ENCODE data around the gene TMLHE.
"Not testable (repeated sequence)": the region's sequence is repeated elsewhere in the genome, so short reads cannot be mapped to it uniquely, and the experiment has no call there.

TMLHE gene

GRCh38 chrX:155637714-155638113 lies 25.0 kb upstream of the TMLHE start:
- Histone ChIP-seq H2BK5ac (ENCODE audit: low read length) (no peak overlapping the region), H3K79me2 (ENCODE audit: control insufficient read depth, insufficient read depth, low read length) (no peaks in the 10 kb centered on the region), H3K27ac (ENCODE audit: low read depth, low read length) (no peak overlapping the region), H3K56ac (ENCODE audit: low read length) (no peak overlapping the region), H4K5ac (ENCODE audit: low read length) (no peak overlapping the region), H2BK120ac (ENCODE audit: low read depth, low read length) (no peak overlapping the region), H3K4me1 (ENCODE audit: control insufficient read depth, low read depth, low read length) (no peaks in the 10 kb centered on the region), H3K36me3 (ENCODE audit: control insufficient read depth, insufficient read depth, low read length) (no peaks in the 10 kb centered on the region), H3K9ac (ENCODE audit: low read length) (no peak overlapping the region), H2AK5ac (ENCODE audit: low read length) (no peak overlapping the region), H3K27me3 (ENCODE audit: insufficient read depth, low read length, poor library complexity) (no peaks in the 10 kb centered on the region), H3K4me2 (ENCODE audit: low read length) (no peak overlapping the region), H3K4me3 (ENCODE audit: low read length) (no peak overlapping the region), H3K18ac (ENCODE audit: low read length) (no peak overlapping the region), H4K8ac (ENCODE audit: low read depth, low read length) (no peak overlapping the region), H3K4ac (ENCODE audit: low read depth, low read length) (no peak overlapping the region), H3K23ac (ENCODE audit: low read length) (no peak overlapping the region), H2BK15ac (replicated peaks; ENCODE audit: low read depth) (no peak overlapping the region), H3K79me1 (ENCODE audit: low read length) (no peaks in the 10 kb centered on the region)
- DNase-seq, result no peak

GRCh38 chrX:155635019-155635418 lies 22.3 kb upstream of the TMLHE start:
- not testable (repeated sequence) for H3K4me3 ChIP-seq (ENCODE audit: low read length); H3K9ac ChIP-seq (ENCODE audit: low read length); H3K4ac ChIP-seq (ENCODE audit: low read depth, low read length); H3K36me3 ChIP-seq (ENCODE audit: control insufficient read depth, insufficient read depth, low read length); DNase-seq; H4K8ac ChIP-seq (ENCODE audit: low read depth, low read length); H3K4me1 ChIP-seq (ENCODE audit: control insufficient read depth, low read depth, low read length); H3K56ac ChIP-seq (ENCODE audit: low read length); H2BK15ac ChIP-seq (replicated peaks; ENCODE audit: low read depth); H2BK5ac ChIP-seq (ENCODE audit: low read length); H3K27me3 ChIP-seq (ENCODE audit: insufficient read depth, low read length, poor library complexity); H3K18ac ChIP-seq (ENCODE audit: low read length); H3K4me2 ChIP-seq (ENCODE audit: low read length); H2AK5ac ChIP-seq (ENCODE audit: low read length); H4K5ac ChIP-seq (ENCODE audit: low read length); H3K23ac ChIP-seq (ENCODE audit: low read length); H2BK120ac ChIP-seq (ENCODE audit: low read depth, low read length); H3K79me1 ChIP-seq (ENCODE audit: low read length); H3K79me2 ChIP-seq (ENCODE audit: control insufficient read depth, insufficient read depth, low read length); H3K27ac ChIP-seq (ENCODE audit: low read depth, low read length)
- WGBS (ENCODE audit: extremely low coverage, insufficient coverage, low lambda C conversion rate), result no CpG with 5 or more reads among the region's 1 CpG

- Histone ChIP-seq H3K9ac (ENCODE audit: low read length) (no peak overlapping the region), H3K18ac (ENCODE audit: low read length) (no peak overlapping the region), H3K56ac (ENCODE audit: low read length) (no peak overlapping the region), H3K23ac (ENCODE audit: low read length) (no peak overlapping the region), H4K8ac (ENCODE audit: low read depth, low read length) (no peak overlapping the region), H3K79me1 (ENCODE audit: low read length) (no peaks in the 10 kb centered on the region), H2AK5ac (ENCODE audit: low read length) (no peak overlapping the region), H2BK15ac (replicated peaks; ENCODE audit: low read depth) (no peak overlapping the region), H2BK120ac (ENCODE audit: low read depth, low read length) (no peak overlapping the region), H2BK5ac (ENCODE audit: low read length) (no peak overlapping the region), H3K27me3 (ENCODE audit: insufficient read depth, low read length, poor library complexity) (no peaks in the 10 kb centered on the region), H3K36me3 (ENCODE audit: control insufficient read depth, insufficient read depth, low read length) (no peaks in the 10 kb centered on the region), H3K79me2 (ENCODE audit: control insufficient read depth, insufficient read depth, low read length) (no peaks in the 10 kb centered on the region), H3K27ac (ENCODE audit: low read depth, low read length) (no peak overlapping the region), H3K4ac (ENCODE audit: low read depth, low read length) (no peak overlapping the region), H4K5ac (ENCODE audit: low read length) (no peak overlapping the region), H3K4me3 (ENCODE audit: low read length) (no peak overlapping the region), H3K4me1 (ENCODE audit: control insufficient read depth, low read depth, low read length) (no peaks in the 10 kb centered on the region), H3K4me2 (ENCODE audit: low read length) (no peak overlapping the region)
- no peak for DNase-seq
- no CpG with 5 or more reads among the region's 3 CpGs for WGBS (ENCODE audit: extremely low coverage, insufficient coverage, low lambda C conversion rate)
These were observed 19.8 kb upstream of the TMLHE start for GRCh38 chrX:155632431-155633100.

- H3K18ac ChIP-seq (ENCODE audit: low read length); H3K4me1 ChIP-seq (ENCODE audit: control insufficient read depth, low read depth, low read length); H3K79me1 ChIP-seq (ENCODE audit: low read length); H3K4me2 ChIP-seq (ENCODE audit: low read length); H3K9ac ChIP-seq (ENCODE audit: low read length); H3K36me3 ChIP-seq (ENCODE audit: control insufficient read depth, insufficient read depth, low read length); H2BK120ac ChIP-seq (ENCODE audit: low read depth, low read length); DNase-seq; H3K27me3 ChIP-seq (ENCODE audit: insufficient read depth, low read length, poor library complexity); H4K5ac ChIP-seq (ENCODE audit: low read length); H3K23ac ChIP-seq (ENCODE audit: low read length); H3K4me3 ChIP-seq (ENCODE audit: low read length); H2AK5ac ChIP-seq (ENCODE audit: low read length); H2BK5ac ChIP-seq (ENCODE audit: low read length); H3K27ac ChIP-seq (ENCODE audit: low read depth, low read length); H3K79me2 ChIP-seq (ENCODE audit: control insufficient read depth, insufficient read depth, low read length); H3K56ac ChIP-seq (ENCODE audit: low read length); H3K4ac ChIP-seq (ENCODE audit: low read depth, low read length); H2BK15ac ChIP-seq (replicated peaks; ENCODE audit: low read depth); H4K8ac ChIP-seq (ENCODE audit: low read depth, low read length): not testable (repeated sequence)
These were observed 7.4 kb upstream of the TMLHE start for GRCh38 chrX:155620110-155620509.

- Histone ChIP-seq H2BK120ac (ENCODE audit: low read depth, low read length) (no peak overlapping the region), H3K23ac (ENCODE audit: low read length) (no peak overlapping the region), H3K27me3 (ENCODE audit: insufficient read depth, low read length, poor library complexity) (no peaks in the 10 kb centered on the region), H3K79me2 (ENCODE audit: control insufficient read depth, insufficient read depth, low read length) (peaks cover 4% of the 10 kb centered on the region), H3K4me3 (ENCODE audit: low read length) (no peak overlapping the region), H3K4me1 (ENCODE audit: control insufficient read depth, low read depth, low read length) (no peaks in the 10 kb centered on the region), H3K9ac (ENCODE audit: low read length) (no peak overlapping the region), H2AK5ac (ENCODE audit: low read length) (no peak overlapping the region), H3K56ac (ENCODE audit: low read length) (no peak overlapping the region), H4K5ac (ENCODE audit: low read length) (no peak overlapping the region), H3K4ac (ENCODE audit: low read depth, low read length) (no peak overlapping the region), H3K36me3 (ENCODE audit: control insufficient read depth, insufficient read depth, low read length) (no peaks in the 10 kb centered on the region), H3K4me2 (ENCODE audit: low read length) (no peak overlapping the region), H2BK15ac (replicated peaks; ENCODE audit: low read depth) (no peak overlapping the region), H3K79me1 (ENCODE audit: low read length) (no peaks in the 10 kb centered on the region), H3K27ac (ENCODE audit: low read depth, low read length) (no peak overlapping the region), H3K18ac (ENCODE audit: low read length) (no peak overlapping the region), H4K8ac (ENCODE audit: low read depth, low read length) (no peak overlapping the region), H2BK5ac (ENCODE audit: low read length) (no peak overlapping the region)
- no CpG with 5 or more reads among the region's 4 CpGs for WGBS (ENCODE audit: extremely low coverage, insufficient coverage, low lambda C conversion rate)
- no peak for DNase-seq
These were observed 3.2 kb upstream of the TMLHE start for GRCh38 chrX:155615938-155616337.

- no peaks in the 10 kb centered on the region for H3K79me1 ChIP-seq (ENCODE audit: low read length)
- DNase-seq, result no peak
- H3K79me2 ChIP-seq (ENCODE audit: control insufficient read depth, insufficient read depth, low read length), result peaks cover 4% of the 10 kb centered on the region
- no peak overlapping the region for H4K5ac ChIP-seq (ENCODE audit: low read length)
- H2BK120ac ChIP-seq (ENCODE audit: low read depth, low read length), result no peak overlapping the region
- H3K56ac ChIP-seq (ENCODE audit: low read length), result no peak overlapping the region
- no peak overlapping the region for H4K8ac ChIP-seq (ENCODE audit: low read depth, low read length)
- no peaks in the 10 kb centered on the region for H3K4me1 ChIP-seq (ENCODE audit: control insufficient read depth, low read depth, low read length)
- H2BK5ac ChIP-seq (ENCODE audit: low read length), result no peak overlapping the region
- no peak overlapping the region for H3K9ac ChIP-seq (ENCODE audit: low read length)
- no peak overlapping the region for H2BK15ac ChIP-seq (replicated peaks; ENCODE audit: low read depth)
- no peak overlapping the region for H3K4ac ChIP-seq (ENCODE audit: low read depth, low read length)
- no peak overlapping the region for H3K27ac ChIP-seq (ENCODE audit: low read depth, low read length)
- H3K4me2 ChIP-seq (ENCODE audit: low read length), result no peak overlapping the region
- H3K23ac ChIP-seq (ENCODE audit: low read length), result no peak overlapping the region
- no peaks in the 10 kb centered on the region for H3K36me3 ChIP-seq (ENCODE audit: control insufficient read depth, insufficient read depth, low read length)
- H3K4me3 ChIP-seq (ENCODE audit: low read length), result no peak overlapping the region
- H3K27me3 ChIP-seq (ENCODE audit: insufficient read depth, low read length, poor library complexity), result no peaks in the 10 kb centered on the region
- no peak overlapping the region for H3K18ac ChIP-seq (ENCODE audit: low read length)
- H2AK5ac ChIP-seq (ENCODE audit: low read length), result no peak overlapping the region
These were observed 1.3 kb upstream of the TMLHE start for GRCh38 chrX:155613927-155614559.

Data from mesendoderm (in vitro differentiated cells).